Activated naive CD4-positive, alpha-beta T cell (primary cell): Measurements from ENCODE around the gene CACNA1H.
A peak's percentile ranks its signal among the peaks of the same experiment; 100 is the strongest.
"Not testable (repeated sequence)": the region's sequence is repeated elsewhere in the genome, so short reads cannot be mapped to it uniquely, and the experiment has no call there.

Experiments used
- DNase-seq, 4 experiments: peaks; one replicate each; lab custom pipeline; 2025; lab: John Stamatoyannopoulos, UW

Gene CACNA1H

GRCh38 chr16:1175566-1176279 is 22.8 kb downstream of the CACNA1H start:
- DNase-seq = no peak

- DNase-seq = no peak
Observed at GRCh38 chr16:1176280-1176897, 23.5 kb downstream of the CACNA1H start.

GRCh38 chr16:1177053-1177452 is 24.1 kb downstream of the CACNA1H start:
- DNase-seq = no peak

DNA sequence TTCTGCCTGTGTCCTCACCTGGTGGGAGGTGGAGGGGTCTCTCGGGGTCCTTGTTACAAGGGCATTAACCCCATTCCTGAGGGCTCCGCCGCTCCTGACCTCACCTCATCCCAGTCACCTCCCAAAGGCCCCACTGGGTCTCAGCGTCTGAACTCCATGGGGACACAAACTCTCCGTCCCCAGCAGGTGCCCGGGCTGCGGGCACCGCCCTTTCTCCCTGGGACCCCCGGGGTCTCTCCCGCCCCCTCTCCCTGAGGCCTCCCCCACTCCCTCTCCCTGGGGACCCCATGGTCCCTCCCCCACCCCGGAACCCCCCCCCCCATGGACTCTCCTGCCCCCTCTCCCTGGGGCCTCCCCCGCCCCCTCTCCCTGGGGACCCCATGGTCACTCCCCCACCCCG is 24.8 kb downstream of the CACNA1H start:
- DNase-seq = no peak

DNA sequence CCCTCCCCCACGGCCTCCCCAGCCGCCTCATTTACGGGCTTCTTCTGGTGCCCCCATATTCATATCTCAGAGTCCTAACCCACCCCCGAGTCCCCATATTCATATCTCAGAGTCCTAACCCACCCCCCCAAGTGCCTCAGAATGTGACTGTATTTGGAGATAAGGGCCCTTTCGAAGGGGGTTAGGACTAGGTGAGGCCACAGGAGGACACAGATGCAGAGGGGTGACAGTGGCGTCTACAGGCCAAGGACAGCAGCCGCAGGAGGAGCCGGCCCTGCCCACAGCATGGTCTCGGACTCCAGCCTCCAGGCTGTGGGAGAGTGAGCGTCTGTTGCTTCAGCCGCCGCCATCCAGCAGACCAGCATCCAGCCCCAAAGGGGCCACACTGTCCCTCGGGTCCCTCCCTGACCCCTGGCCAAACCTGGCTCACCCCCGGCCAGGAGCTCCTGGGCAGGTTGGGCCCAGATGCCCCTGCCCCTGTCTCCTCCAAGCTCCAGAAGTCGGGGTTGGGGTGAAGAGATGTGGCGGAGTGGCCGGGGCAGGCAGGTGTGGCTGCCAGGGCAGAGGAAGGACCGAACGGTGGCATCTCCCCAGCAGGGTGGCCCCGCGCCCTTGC is 25.5 kb downstream of the CACNA1H start:
- DNase-seq = no peak

GRCh38 chr16:1180549-1181403 is 27.9 kb downstream of the CACNA1H start:
- DNase-seq = no peak

DNA sequence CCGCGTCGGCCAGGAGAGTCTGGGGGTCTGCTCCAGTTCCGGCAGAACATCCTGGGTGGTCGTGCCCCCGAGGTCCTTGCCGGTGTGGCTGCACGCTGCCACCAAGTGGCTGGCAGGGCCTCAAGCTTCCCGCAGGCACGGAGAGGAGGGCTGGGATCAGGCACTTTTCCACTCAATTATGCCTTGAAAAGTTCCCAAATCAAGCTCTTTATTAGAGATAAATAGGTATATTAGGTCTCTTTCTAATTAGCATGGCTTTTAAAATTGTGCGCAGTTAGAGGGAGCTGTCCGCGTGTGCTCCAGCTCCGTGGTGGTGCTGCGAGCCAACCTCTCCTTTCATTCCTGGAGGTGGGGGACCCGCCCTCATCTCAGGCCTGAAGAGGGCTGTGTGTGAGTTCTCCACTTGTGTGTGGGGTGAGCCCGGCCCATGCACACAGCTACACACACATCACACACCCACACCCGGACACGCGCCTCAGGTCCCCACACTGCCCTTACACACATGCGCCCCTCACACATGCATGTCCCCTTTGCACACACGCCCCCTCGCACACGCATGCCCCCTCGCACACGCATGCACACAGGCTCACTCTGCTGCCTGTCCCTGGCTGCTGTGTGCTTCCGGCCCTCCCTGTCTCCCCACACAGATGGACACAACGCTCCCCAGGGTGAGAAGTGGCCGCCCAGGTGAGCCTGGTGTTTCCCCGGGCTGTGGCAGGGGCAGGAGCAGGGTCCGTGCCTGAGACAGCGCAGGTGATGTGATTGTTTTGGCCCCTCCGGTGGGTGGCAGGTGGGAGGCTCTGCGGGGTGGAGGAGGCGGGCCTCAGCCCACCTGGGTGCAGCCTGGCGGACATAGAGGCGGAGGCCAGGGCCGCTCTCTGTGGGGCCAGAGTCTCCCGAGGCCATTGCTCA is 28.8 kb downstream of the CACNA1H start:
- DNase-seq = no peak

- no peak for DNase-seq
Observed at GRCh38 chr16:1182316-1182671, 29.4 kb downstream of the CACNA1H start.

- DNase-seq = no peak
Observed at GRCh38 chr16:1182950-1183907, 30.3 kb downstream of the CACNA1H start.

DNA sequence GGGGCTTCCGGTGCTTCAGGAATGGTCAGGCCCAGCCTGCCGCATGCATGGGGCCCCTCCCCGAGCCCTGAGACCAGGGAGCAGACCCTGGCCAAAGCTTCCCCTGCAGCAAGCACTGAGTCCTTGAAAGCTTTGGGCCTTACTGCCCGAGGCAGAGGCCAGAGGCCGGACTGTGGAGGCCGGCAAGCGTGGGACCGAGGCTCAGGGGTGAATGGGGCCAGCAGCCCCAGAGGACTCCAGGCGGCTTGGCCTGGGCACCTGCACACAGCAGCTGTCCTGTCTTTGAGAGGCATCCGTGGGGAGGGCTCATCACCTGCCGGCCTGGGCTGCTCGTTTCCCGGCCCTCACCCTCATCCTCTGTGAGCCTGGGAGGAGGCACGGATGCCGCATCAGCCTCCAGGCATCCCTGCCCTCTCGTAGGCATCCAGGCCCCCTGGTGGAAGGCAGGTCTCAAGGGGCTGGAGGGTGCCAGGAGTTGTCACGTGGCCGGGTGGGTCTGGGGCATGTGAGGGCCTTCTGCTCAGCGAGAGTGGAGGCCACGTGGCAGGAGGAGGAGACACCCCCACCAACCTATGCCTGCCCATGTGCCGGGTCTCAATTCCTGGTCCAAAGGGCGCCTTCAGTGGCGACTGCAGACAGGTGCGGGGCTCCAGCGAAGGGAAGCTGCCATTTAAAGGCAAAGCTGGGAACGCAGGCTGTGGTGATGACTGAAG is 31.4 kb downstream of the CACNA1H start:
- DNase-seq = no peak

GRCh38 chr16:1184980-1185379 is 32.1 kb downstream of the CACNA1H start:
- DNase-seq = no peak

GRCh38 chr16:1185460-1186207 is 32.7 kb downstream of the CACNA1H start:
- peak in 1 of 4 experiments; percentile 7 for DNase-seq

- peak in 3 of 4 experiments; percentile 11 to 45 (median 33) for DNase-seq
Observed at GRCh38 chr16:1188432-1189189, 35.7 kb downstream of the CACNA1H start.

DNA sequence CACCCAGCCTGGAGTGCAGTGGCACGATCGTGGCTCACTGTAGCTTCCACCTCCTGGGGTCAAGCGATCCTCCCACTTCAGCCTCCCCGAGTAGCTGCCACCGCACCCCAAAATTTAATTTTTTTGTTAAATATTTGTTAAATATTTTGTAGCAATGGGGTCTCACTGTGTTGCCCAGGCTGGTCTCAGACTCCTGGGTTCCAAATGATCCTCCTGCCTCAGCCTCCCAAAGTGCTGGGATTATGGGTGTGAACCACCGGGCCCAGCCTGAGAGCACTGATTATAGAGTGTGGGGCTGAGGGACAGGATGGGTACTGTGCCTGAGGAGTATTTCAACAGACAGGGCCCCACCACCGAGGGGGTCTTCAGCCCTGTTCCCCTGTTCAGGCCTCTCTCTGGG is 36.5 kb downstream of the CACNA1H start:
- no peak for DNase-seq

GRCh38 chr16:1190789-1191188 is 37.9 kb downstream of the CACNA1H start:
- DNase-seq = not testable (repeated sequence)

DNA sequence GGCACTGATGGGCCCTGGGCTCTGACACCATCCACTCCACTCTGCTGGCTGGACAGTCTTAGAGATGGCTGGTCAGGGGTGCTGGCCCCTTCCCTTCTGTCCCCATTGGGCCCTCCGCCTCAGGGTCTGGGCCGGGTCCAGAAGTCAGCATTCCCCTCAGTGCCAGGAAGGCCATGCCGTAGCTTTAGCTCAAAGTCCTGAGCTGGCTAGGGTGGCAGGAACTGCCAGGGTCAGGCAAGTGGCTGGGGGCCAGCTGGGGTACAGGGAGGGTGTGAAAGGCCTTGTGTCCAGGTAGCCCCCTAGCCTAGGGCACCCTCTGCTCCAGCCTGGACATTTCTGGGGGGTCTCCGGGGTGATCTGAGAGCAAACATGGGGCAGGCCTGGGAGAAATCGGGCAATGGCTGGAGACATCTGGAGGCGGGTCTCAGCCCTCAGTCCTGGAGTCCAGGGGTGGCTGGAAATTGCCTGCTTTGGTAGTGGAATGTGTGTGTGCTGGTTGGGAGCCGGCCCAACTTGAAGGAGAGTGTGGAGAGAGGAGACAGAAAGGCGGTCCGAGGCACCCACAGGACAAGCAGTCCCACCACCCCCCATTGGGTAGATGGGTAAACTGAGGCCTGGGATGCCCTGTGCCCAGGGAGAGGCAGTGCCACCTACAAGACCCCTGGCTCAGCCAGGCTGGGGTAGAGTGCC is 39.6 kb downstream of the CACNA1H start:
- DNase-seq = no peak

GRCh38 chr16:1193143-1193824 is 40.4 kb downstream of the CACNA1H start:
- no peak for DNase-seq
